Gastrocnemius medialis (tissue), 4 donors: Measurements from ENCODE around the gene MAP2.

Experiments used
- CTCF ChIP-seq, 5 experiments: fragments of 450-650 bp in 3 of 5; fragments of 200-600 bp in 2 of 5; sonication (generic) in 2 of 5; IDR thresholded peaks in 4 of 5; conservative IDR thresholded peaks in 1 of 5; 1 replicate in 4 of 5; 2 replicates in 1 of 5; pipeline ENCODE4 v1.5.1; 2016 to 2019; ENCODE audit warnings: antibody characterized with exemption in 5 of 5, mild to moderate bottlenecking in 3 of 5, moderate library complexity in 3 of 5
- POLR2A ChIP-seq, 2 donors: fragments of 450-650 bp; IDR thresholded peaks; one replicate each; pipeline ENCODE4 v1.6.1; 2017; ENCODE audit warnings: antibody characterized with exemption in 2 of 2, mild to moderate bottlenecking in 2 of 2, moderate library complexity in 2 of 2

- TF ChIP-seq POLR2A (IDR thresholded peaks at IDR 0.05) (no peak), CTCF (IDR thresholded peaks at IDR 0.05 in 4 of 5, conservative IDR thresholded peaks at IDR 0.05 in 1 of 5) (no peak)
Measured at GRCh38 chr2:209685340-209685739, 261.5 kb downstream of the MAP2 start.
